ENCODE results near the gene VWA7. TPM values are rescaled to one million over a fixed set of nuclear protein-coding genes. Genes with fewer than 3 reads are reported as not detected.

VWA7 gene
- total RNA-seq, 1 experiment from 2014 or later: 2.5 TPM

DNA sequence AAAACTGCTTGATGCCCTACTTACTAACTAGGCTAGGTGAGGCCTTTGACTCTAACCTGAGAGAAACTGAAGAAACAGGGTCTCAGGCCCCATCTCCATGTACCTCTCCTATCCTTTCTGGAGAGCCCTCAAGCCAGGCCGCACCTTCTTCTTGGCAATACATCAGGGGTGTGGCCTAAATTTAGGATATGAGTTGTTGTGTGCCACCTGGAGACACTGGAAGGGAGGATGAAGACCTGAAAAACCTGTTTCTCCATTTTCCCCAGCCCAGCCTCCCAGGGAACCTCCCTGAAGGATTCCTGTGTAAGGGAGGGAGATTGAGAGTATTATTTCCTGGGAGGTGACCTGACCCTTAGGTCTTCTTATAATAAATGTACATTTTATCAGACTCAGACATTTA, 58.9 kb downstream of the VWA7 start:
- Histone ChIP-seq H3K27ac (ENCODE audit: insufficient read length, low read depth, low read length) (no peak overlapping the region), H4K8ac (replicated peaks; ENCODE audit: insufficient read length, low read depth, low read length) (no peak overlapping the region), H3K4me2 (ENCODE audit: insufficient read depth, insufficient read length, low read length) (no peak overlapping the region), H3K23ac (ENCODE audit: insufficient read length, low read depth, low read length) (no peak overlapping the region), H2BK20ac (ENCODE audit: low read depth, low read length, poor library complexity, severe bottlenecking) (no peak overlapping the region), H4K5ac (ENCODE audit: insufficient read length, low read depth, low read length) (no peak overlapping the region), H3K4ac (ENCODE audit: low read depth, low read length) (no peak overlapping the region), H2BK120ac (ENCODE audit: low read depth, low read length, poor library complexity, severe bottlenecking) (no peak overlapping the region), H4K91ac (ENCODE audit: insufficient read length, low read depth, low read length) (no peak overlapping the region), H2BK5ac (ENCODE audit: insufficient read length, low read length) (no peak overlapping the region), H3T11ph (ENCODE audit: low read length) (no peak overlapping the region), H3K14ac (ENCODE audit: insufficient read depth, low read length) (no peak overlapping the region), H3K23me2 (ENCODE audit: insufficient read length, low read depth, low read length, poor library complexity, severe bottlenecking) (no peaks in the 10 kb centered on the region), H2AFZ (ENCODE audit: low read length) (no peak overlapping the region), H2BK12ac (ENCODE audit: insufficient read length, low read depth, low read length) (no peak overlapping the region), H3K18ac (ENCODE audit: insufficient read length, low read depth, low read length) (no peak overlapping the region), H2AK5ac (ENCODE audit: insufficient read length, low read length) (no peak overlapping the region), H3K79me2 (ENCODE audit: insufficient read depth, low read length) (no peaks in the 10 kb centered on the region), H3K4me1 (ENCODE audit: insufficient read depth, low read length) (peaks cover 10% of the 10 kb centered on the region; the same call in 1 of the 2 replicates), H4K20me1 (ENCODE audit: control insufficient read depth, insufficient read depth, insufficient read length) (no peaks in the 10 kb centered on the region), H3K9me3 (ENCODE audit: control insufficient read depth, low read depth, low read length) (no peaks in the 10 kb centered on the region), H2BK15ac (ENCODE audit: low read depth, low read length) (no peak overlapping the region), H3K9ac (ENCODE audit: extremely low read depth, insufficient read length, low read length) (no peak overlapping the region), H3K27me3 (ENCODE audit: insufficient read depth, low read length) (no peaks in the 10 kb centered on the region), H3K56ac (ENCODE audit: insufficient read length, low read depth, low read length) (no peak overlapping the region), H3K79me1 (ENCODE audit: insufficient read depth, low read depth, low read length, poor library complexity, severe bottlenecking) (no peaks in the 10 kb centered on the region)
- DNase-seq: peak; percentile 55
- no CpG with 5 or more reads among the region's 1 CpG for WGBS (ENCODE audit: extremely low coverage, insufficient read length, low lambda C conversion rate)
- Mint-ChIP-seq H3K9me3 (no peaks in the 10 kb centered on the region), H3K4me3 (0 out of 5 replicates have a peak overlapping the region, but pooled peaks of 1 of the 2 experiments have one; percentile 13), H3K27ac (peak overlapping the region in 1 of 3 experiments; percentile 90; a peak in 4 of 7 replicates), H3K4me1 (peaks cover 34 to 44% of the 10 kb centered on the region in 2 experiments), H3K27me3 (ENCODE audit: low read depth) (no peaks in the 10 kb centered on the region), H3K36me3 (ENCODE audit: insufficient read depth in 1 of 3, low read depth in 3 of 3) (no peaks in the 10 kb centered on the region)
- TF ChIP-seq, protein P1, sequence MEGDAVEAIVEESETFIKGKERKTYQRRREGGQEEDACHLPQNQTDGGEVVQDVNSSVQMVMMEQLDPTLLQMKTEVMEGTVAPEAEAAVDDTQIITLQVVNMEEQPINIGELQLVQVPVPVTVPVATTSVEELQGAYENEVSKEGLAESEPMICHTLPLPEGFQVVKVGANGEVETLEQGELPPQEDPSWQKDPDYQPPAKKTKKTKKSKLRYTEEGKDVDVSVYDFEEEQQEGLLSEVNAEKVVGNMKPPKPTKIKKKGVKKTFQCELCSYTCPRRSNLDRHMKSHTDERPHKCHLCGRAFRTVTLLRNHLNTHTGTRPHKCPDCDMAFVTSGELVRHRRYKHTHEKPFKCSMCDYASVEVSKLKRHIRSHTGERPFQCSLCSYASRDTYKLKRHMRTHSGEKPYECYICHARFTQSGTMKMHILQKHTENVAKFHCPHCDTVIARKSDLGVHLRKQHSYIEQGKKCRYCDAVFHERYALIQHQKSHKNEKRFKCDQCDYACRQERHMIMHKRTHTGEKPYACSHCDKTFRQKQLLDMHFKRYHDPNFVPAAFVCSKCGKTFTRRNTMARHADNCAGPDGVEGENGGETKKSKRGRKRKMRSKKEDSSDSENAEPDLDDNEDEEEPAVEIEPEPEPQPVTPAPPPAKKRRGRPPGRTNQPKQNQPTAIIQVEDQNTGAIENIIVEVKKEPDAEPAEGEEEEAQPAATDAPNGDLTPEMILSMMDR (conservative IDR thresholded peaks at IDR 0.05): no peak

Measured in H9 (cell line).